Loucy (cell line): Measurements from ENCODE around the gene MPRIP.

Experiments
- H2AFZ ChIP-seq: fragments of 200-600 bp; sonication (generic); 2 replicates; pipeline ENCODE4 v1.6.0; 2016; ENCODE audit warnings: antibody characterized with exemption, mild to moderate bottlenecking, low read length, moderate library complexity
- H3F3A ChIP-seq: fragments of 200-600 bp; 2 replicates; pipeline ENCODE4 v1.6.0; 2016; ENCODE audit warnings: antibody characterized with exemption, low read depth, mild to moderate bottlenecking
- H3K27me3 ChIP-seq: fragments of 200-600 bp; sonication (generic); 2 replicates; pipeline ENCODE4 v1.6.1; 2014; ENCODE audit warnings: low read length, mild to moderate bottlenecking; ENCODE audit not compliant: insufficient read depth, poor library complexity, severe bottlenecking
- H3K36me3 ChIP-seq: fragments of 200-600 bp; sonication (generic); 2 replicates; pipeline ENCODE4 v1.6.1; 2016; ENCODE audit warnings: low read length; ENCODE audit not compliant: insufficient read depth
- H3K4me1 ChIP-seq: fragments of 200-600 bp; sonication (generic); 2 replicates; pipeline ENCODE4 v1.5.1; 2014; ENCODE audit warnings: low read length, mild to moderate bottlenecking; ENCODE audit not compliant: insufficient read depth, poor library complexity, severe bottlenecking
- H3K4me2 ChIP-seq: fragments of 200-600 bp; sonication (generic); 2 replicates; pipeline ENCODE4 v1.6.0; 2014; ENCODE audit warnings: antibody characterized with exemption, low read length, low read depth, mild to moderate bottlenecking; ENCODE audit not compliant: poor library complexity, severe bottlenecking
- H3K4me3 ChIP-seq: fragments of 200-600 bp; sonication (generic); 2 replicates; pipeline ENCODE4 v1.5.1; 2014; ENCODE audit warnings: low read length, mild to moderate bottlenecking, mixed read lengths; ENCODE audit not compliant: poor library complexity, severe bottlenecking
- H3K79me2 ChIP-seq: fragments of 200-600 bp; sonication (generic); 2 replicates; pipeline ENCODE4 v1.6.1; 2014; ENCODE audit warnings: low read length; ENCODE audit not compliant: insufficient read depth
- H3K9ac ChIP-seq: fragments of 200-600 bp; sonication (generic); 2 replicates; pipeline ENCODE4 v1.6.0; 2014; ENCODE audit warnings: mild to moderate bottlenecking, low read depth, low read length, moderate library complexity; ENCODE audit not compliant: poor library complexity, severe bottlenecking
- H3K9me2 ChIP-seq: fragments of 200-600 bp; sonication (generic); replicated peaks from 2 replicates; pipeline ENCODE4 v1.6.1; 2016; ENCODE audit warnings: low read depth, low read length, mixed read lengths
- H3K9me3 ChIP-seq: fragments of 200-600 bp; sonication (generic); 2 replicates; pipeline ENCODE4 v1.6.1; 2014; ENCODE audit warnings: mild to moderate bottlenecking, antibody characterized with exemption, low read length, low read depth; ENCODE audit not compliant: insufficient read depth
- H4K20me1 ChIP-seq: fragments of 200-600 bp; sonication (generic); 2 replicates; pipeline ENCODE4 v1.6.0; 2014; ENCODE audit warnings: antibody characterized with exemption, low read length, mild to moderate bottlenecking; ENCODE audit not compliant: insufficient read depth, poor library complexity, severe bottlenecking
- EZH2phosphoT487 ChIP-seq: fragments of 200-600 bp; IDR thresholded peaks from 2 replicates; pipeline ENCODE4 v1.6.1; 2018; ENCODE audit warnings: antibody characterized with exemption, mild to moderate bottlenecking, moderate library complexity, borderline replicate concordance
- TF ChIP-seq, protein P1 (sequence below): fragments of 200-600 bp; sonication (generic); conservative IDR thresholded peaks from 2 replicates; pipeline ENCODE4 v1.5.1; 2014; ENCODE audit warnings: mild to moderate bottlenecking, antibody characterized with exemption, low read length

MPRIP gene

GRCh38 chr17:17151055-17151454 is 108.8 kb downstream of the MPRIP start:
- no peaks in the 10 kb centered on the region for H3K79me2 ChIP-seq
- H3K4me2 ChIP-seq = no peak overlapping the region
- no peak overlapping the region for H3K9ac ChIP-seq
- H2AFZ ChIP-seq = no peak overlapping the region
- H3K36me3 ChIP-seq = peaks cover 87% of the 10 kb centered on the region; the same call in 1 of the 2 replicates
- no peaks in the 10 kb centered on the region for H3F3A ChIP-seq
- no peak for TF ChIP-seq EZH2phosphoT487
- TF ChIP-seq, protein P1, sequence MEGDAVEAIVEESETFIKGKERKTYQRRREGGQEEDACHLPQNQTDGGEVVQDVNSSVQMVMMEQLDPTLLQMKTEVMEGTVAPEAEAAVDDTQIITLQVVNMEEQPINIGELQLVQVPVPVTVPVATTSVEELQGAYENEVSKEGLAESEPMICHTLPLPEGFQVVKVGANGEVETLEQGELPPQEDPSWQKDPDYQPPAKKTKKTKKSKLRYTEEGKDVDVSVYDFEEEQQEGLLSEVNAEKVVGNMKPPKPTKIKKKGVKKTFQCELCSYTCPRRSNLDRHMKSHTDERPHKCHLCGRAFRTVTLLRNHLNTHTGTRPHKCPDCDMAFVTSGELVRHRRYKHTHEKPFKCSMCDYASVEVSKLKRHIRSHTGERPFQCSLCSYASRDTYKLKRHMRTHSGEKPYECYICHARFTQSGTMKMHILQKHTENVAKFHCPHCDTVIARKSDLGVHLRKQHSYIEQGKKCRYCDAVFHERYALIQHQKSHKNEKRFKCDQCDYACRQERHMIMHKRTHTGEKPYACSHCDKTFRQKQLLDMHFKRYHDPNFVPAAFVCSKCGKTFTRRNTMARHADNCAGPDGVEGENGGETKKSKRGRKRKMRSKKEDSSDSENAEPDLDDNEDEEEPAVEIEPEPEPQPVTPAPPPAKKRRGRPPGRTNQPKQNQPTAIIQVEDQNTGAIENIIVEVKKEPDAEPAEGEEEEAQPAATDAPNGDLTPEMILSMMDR = no peak
- H3K4me1 ChIP-seq = no peaks in the 10 kb centered on the region
- no peaks in the 10 kb centered on the region for H3K27me3 ChIP-seq
- no peak overlapping the region for H3K4me3 ChIP-seq
- no peaks in the 10 kb centered on the region for H3K9me2 ChIP-seq
- H3K9me3 ChIP-seq = no peaks in the 10 kb centered on the region
- H4K20me1 ChIP-seq = no peaks in the 10 kb centered on the region

- TF ChIP-seq, protein P1 = no peak
- TF ChIP-seq EZH2phosphoT487 = no peak
- Histone ChIP-seq H2AFZ (no peak overlapping the region), H3K4me1 (no peaks in the 10 kb centered on the region), H3F3A (no peaks in the 10 kb centered on the region), H3K79me2 (no peaks in the 10 kb centered on the region), H3K9ac (no peak overlapping the region), H3K4me2 (no peak overlapping the region), H3K9me3 (no peaks in the 10 kb centered on the region), H3K4me3 (no peak overlapping the region), H4K20me1 (no peaks in the 10 kb centered on the region), H3K36me3 (peaks cover 87% of the 10 kb centered on the region; the same call in 1 of the 2 replicates), H3K27me3 (no peaks in the 10 kb centered on the region), H3K9me2 (no peaks in the 10 kb centered on the region)
These were observed 109.3 kb downstream of the MPRIP start for GRCh38 chr17:17151541-17151940.

GRCh38 chr17:17151962-17152361 is 109.7 kb downstream of the MPRIP start:
- no peaks in the 10 kb centered on the region for H3K9me3 ChIP-seq
- H3K4me2 ChIP-seq = no peak overlapping the region
- H3K9ac ChIP-seq = no peak overlapping the region
- no peaks in the 10 kb centered on the region for H3K4me1 ChIP-seq
- H4K20me1 ChIP-seq = no peaks in the 10 kb centered on the region
- TF ChIP-seq, protein P1 = no peak
- no peak for TF ChIP-seq EZH2phosphoT487
- H3K27me3 ChIP-seq = no peaks in the 10 kb centered on the region
- peaks cover 87% of the 10 kb centered on the region; the same call in 1 of the 2 replicates for H3K36me3 ChIP-seq
- H3K79me2 ChIP-seq = no peaks in the 10 kb centered on the region
- no peaks in the 10 kb centered on the region for H3K9me2 ChIP-seq
- H2AFZ ChIP-seq = no peak overlapping the region
- H3K4me3 ChIP-seq = no peak overlapping the region
- no peaks in the 10 kb centered on the region for H3F3A ChIP-seq
